ELR (cell line): ENCODE results near the gene CYRIA.

Source experiments
- DNase-seq: peaks from one replicate; pipeline ENCODE4 v3.0.0-alpha.2; 2015; ENCODE audit warnings: low read depth

Gene CYRIA

GRCh38 chr2:16669388-16669787 is 3.8 kb upstream of the CYRIA start:
- no peak for DNase-seq

DNA sequence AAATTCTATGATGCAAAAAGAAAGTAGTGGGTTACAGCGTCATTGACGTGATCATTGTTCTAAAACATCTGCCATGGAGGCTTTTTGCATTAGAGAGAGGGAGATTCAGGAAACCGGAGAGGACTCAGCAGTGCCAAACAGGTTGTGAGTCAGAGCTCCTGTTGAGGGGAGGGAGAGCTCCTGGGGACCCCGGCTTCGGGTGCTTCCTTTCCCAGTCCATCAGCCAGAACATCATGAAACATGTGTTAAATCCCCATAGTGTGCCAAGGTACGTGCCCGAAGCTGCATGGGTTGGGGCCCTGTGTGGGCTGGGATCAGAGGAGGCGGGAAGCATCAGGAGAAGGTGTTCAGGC is 791 bp upstream of the CYRIA start:
- peak; percentile 2 for DNase-seq

DNA sequence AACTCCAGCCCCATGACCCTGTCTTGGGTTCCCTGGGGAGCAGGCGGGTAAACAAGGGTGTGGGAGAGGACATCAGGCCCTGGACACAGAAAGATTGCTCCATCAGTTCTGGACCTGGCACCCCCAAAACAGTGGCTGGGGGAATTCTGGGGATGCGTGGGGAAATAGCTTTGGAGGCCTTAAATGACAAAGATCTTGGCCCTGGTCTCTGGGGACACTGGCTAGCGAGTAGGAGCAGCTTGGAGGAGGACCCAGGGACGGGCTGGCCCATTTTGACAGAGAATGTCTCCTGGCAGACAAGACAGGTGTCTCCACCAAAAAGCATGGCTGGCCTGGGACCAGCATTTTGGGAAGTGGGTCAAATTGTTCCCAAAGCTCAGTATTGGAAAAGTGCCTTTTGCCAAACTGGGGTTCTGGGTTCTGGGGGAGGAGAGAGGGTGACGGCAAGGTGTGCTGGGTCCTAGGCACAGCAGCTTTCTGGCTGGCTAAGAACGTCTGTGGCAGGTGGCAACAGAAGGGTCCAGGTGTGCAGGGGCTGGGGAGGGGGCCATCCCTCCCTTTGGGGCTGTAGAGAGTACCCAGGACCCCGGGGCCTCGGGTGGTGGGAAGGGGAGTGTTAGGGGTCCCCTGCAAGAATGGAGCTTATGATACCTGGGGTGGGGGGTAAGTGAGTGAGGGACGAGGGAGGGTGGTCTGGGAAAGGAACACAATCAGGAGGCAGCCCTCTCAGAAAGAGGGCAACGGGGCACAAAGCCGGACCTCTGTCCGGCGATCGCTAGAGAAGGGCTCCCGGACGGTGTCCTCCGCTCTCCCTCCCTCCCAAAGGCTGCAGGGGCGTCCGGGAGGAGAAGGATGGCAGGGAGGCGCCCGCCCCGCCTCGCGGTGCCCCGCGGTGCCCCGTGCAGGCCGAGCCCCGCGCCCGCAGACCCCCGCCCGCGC is 556 bp downstream of the CYRIA start:
- DNase-seq: no peak

- no peak for DNase-seq
These were observed 1.4 kb downstream of the CYRIA start for GRCh38 chr2:16664052-16664731.

GRCh38 chr2:16663121-16663905 is 2.3 kb downstream of the CYRIA start:
- DNase-seq: no peak

- DNase-seq: no peak
These were observed 3.4 kb downstream of the CYRIA start for GRCh38 chr2:16661936-16662839.

DNA sequence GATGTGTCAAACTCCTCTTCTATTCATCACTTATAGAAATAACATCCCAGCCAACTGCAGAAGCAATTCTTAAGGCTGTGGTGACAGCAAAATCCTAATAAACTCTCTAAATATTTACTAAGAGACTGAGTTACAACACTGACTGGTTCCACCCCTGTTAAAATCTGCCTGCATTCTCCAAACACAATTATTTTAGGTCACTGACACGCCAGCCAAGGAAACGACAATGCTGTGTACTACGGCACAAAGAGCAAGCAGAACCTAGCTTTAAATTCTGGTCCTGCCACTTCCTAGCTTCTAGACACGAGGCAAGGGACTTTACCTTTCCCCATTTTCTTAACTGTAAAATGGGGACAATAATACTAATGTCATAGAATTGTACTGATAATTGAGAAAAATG is 4.1 kb downstream of the CYRIA start:
- no peak for DNase-seq

GRCh38 chr2:16660556-16660955 is 5.1 kb downstream of the CYRIA start:
- no peak for DNase-seq

DNA sequence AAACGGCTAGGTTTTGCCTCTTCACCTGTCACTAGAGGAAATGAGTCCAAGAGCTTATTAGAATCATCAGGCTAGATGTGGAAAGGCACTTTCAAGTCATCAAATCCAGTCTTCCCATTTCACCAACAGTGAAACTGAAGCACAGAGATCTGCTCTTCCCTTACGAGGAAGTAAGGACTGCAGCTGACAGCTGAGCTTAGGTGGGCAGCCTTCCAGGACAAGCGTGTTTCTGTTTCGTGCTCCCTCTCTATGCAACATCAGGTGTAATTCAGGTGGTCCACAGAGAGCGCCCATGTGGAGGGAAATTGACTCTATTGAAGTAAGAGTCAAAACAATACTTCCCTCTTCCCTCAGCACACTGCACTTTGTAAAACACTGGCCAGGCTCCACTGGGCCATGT is 5.5 kb downstream of the CYRIA start:
- no peak for DNase-seq

DNA sequence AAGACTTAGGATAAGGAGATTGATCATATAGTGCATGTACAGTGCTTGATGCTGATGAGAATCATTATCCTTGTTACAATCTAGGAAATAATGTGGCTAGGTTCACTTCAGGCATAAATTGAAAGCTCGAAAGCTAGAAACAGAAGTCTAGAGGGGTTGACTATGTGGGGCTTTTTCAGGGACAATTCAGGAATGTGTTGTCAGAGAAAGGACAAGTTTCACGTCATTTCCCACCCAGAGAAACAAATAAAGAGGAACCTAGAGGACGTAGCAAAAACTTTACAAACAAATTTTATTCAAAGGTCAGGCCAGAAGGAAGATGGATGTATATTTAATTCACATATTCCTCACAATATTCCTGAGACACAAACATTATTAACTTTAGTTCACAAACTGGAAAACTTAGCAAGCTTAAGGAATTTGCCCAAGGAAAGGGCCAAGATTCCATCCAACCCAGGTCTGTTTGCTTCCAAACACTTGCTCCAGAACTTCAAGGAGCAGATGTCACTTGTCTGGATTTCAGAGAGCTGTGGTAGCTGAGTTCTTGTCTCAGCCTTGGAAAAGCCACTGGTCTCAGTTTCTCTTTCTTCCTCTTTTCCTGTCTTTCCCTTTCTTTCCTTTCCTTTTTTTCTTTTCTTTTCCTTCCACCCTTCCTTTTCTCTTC is 7.4 kb downstream of the CYRIA start:
- no peak for DNase-seq

DNA sequence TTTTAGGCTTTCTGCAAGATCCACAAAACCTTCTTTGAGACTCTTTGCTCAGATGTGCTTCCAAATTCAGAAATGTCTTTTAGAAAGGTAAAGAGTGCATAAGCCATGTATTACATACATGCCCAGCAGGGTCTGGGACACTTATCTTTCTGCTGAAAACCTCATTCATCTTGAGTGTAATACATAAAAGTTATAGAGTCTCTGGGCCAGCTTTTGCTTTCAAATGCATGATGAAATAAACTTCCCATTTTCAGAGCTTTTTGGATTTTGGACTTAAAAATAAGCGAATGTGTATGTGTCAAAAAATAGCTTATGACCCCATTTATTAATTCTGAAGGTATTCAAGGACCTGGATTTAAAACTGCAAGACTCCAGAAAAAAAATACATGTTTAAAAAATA is 8.0 kb downstream of the CYRIA start:
- no peak for DNase-seq

GRCh38 chr2:16656784-16657391 is 8.7 kb downstream of the CYRIA start:
- DNase-seq: no peak

GRCh38 chr2:16655905-16656642 is 9.6 kb downstream of the CYRIA start:
- DNase-seq: no peak

DNA sequence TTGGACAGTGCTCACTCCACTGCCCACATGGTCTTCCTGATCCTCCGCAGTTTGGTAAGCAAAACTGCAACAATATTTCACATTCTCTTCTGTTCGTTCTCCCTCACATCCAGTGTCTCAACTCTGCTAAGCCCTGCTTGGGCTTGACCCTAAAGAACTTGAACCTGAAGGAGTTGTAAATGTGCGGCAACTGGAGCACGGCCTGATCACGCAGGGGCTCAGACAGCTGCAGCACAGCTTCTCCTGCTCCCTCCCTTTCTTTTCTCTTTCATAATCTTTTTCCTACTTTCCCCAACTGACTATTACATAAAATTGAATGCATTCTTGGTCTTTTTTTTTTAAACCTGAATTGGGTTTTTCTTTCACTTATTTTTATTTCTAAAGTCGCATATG is 10.2 kb downstream of the CYRIA start:
- DNase-seq: no peak

- no peak for DNase-seq
These were observed 10.7 kb downstream of the CYRIA start for GRCh38 chr2:16654833-16655444.

GRCh38 chr2:16653799-16654198 is 11.8 kb downstream of the CYRIA start:
- no peak for DNase-seq

DNA sequence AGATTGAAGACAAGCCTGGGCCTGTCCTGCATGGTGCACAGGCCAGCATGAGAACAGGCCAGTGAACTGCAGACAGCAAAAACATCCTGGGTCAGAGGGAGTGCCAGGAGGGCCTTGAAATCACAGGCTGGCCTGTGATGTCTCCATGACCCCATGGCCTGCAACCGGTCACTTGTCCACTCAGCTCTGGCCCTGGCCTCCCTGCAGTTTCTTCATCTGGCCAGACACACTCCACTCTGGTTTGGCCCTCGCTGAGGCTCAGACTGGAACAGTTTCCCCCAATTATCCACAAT is 12.6 kb downstream of the CYRIA start:
- no peak for DNase-seq

DNA sequence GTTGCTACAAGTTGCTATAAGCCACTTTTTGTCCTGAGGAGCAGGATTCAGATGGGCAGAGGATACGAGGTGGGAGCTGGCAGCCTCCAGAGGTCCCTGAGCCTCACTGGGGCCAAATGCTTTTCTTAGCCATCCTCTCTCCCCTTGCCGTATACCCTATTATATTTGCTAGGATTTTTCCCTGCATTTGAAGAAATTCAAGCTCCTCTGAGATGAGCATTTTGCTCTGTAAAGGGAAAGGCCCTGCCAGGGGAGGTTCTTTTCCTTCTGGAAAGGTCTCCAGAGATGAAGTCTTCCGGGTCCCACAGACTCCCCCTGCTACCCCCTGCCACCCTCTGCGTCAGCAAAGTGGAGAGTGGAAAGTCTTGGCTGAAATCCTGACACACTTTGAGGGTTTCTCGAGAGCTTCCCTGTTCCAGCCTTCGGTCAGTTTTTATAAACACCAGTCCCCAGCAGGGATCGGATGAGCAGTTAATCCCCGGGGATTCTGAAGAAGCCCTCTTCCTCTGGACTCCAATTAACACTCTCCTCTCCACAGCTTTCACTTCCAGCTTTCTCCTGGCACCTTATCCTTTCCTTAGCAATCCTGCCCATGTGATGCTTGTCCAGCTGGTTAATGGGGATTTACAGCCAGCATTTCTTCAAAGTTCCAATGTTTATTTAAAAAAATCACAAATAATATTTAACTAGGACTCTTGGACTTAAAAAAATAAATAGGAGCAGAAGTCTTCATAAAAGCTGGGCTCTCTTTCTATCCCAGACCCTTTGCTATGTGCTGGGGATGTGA is 13.1 kb downstream of the CYRIA start:
- DNase-seq: no peak
